Endothelial cell of umbilical vein (primary cell): ENCODE measurements around the gene ANKRD27. TPM values are rescaled to one million over a fixed set of nuclear protein-coding genes. Genes with fewer than 3 reads are reported as not detected.

ENCODE experiments used
- BruUV-seq: library from RNA; stranded (reverse); fragments of 400-500 nt; replicated peaks from 2 replicates; lab custom pipeline; 2021; lab: Mats Ljungman, UMichigan
- CTCF ChIA-PET: fragments of 300-600, 350-600 bp; sonication (Branson Sonifier 250); formaldehyde crosslinking; loops from one replicate; lab custom pipeline; 2021; ENCODE audit warnings: antibody characterized with exemption, inconsistent platforms; lab: Charles Lee
- POLR2A ChIA-PET: fragments of 300-600, 350-600 bp; sonication (Branson Sonifier 250); formaldehyde crosslinking; loops from one replicate; lab custom pipeline; 2021; ENCODE audit warnings: antibody characterized with exemption, inconsistent platforms; lab: Charles Lee
- DNase-seq: peaks from one replicate; pipeline ENCODE4 v3.0.0-alpha.2; 2011; ENCODE audit warnings: low read depth, low spot score
- FAIRE-seq: peaks from 2 replicates; lab custom pipeline; 2011; peaks lifted over from hg19 to GRCh38; lab: Jason Lieb, UNC
- H2AFZ ChIP-seq: 2 replicates; pipeline ENCODE4 v1.6.0; 2012; ENCODE audit warnings: low read depth, low read length, control low read depth, inconsistent platforms
- H3K27ac ChIP-seq: 2 replicates; pipeline ENCODE4 v1.5.1; 2011; ENCODE audit warnings: low read depth, mild to moderate bottlenecking, control low read depth, low read length, moderate library complexity; ENCODE audit not compliant: insufficient read depth
- H3K27me3 ChIP-seq, 2 experiments: 2 replicates each; pipeline versions ENCODE4 v1.6.0 to v1.6.1; 2011; ENCODE audit warnings: low read length in 2 of 2, mixed read lengths in 1 of 2; ENCODE audit not compliant: control insufficient read depth in 2 of 2, insufficient read depth in 2 of 2
- H3K36me3 ChIP-seq, 2 experiments: 2 replicates in 1 of 2; 3 replicates in 1 of 2; pipeline ENCODE4 v1.5.1; 2011; ENCODE audit warnings: low read length in 2 of 2, mild to moderate bottlenecking in 1 of 2, moderate library complexity in 1 of 2; ENCODE audit not compliant: control insufficient read depth in 2 of 2, insufficient read depth in 2 of 2; ENCODE audit errors: extremely low read depth in 1 of 2
- H3K4me1 ChIP-seq: 3 replicates; pipeline ENCODE4 v1.5.1; 2011; ENCODE audit warnings: mild to moderate bottlenecking, low read length; ENCODE audit not compliant: control insufficient read depth, insufficient read depth; ENCODE audit errors: extremely low read depth
- H3K4me2 ChIP-seq: 2 replicates; pipeline ENCODE4 v1.6.1; 2011; ENCODE audit warnings: low read length, control low read depth, mixed read lengths; ENCODE audit not compliant: insufficient read depth
- H3K4me3 ChIP-seq, 3 experiments: fragments of 200-600 bp in 1 of 3; sonication (generic), shearing (Covaris generic) in 1 of 3; replicated peaks in 1 of 3; 2 replicates each; pipeline ENCODE4 v1.5.1; 2011 to 2016; ENCODE audit warnings: control low read depth in 3 of 3, low read length in 3 of 3, mild to moderate bottlenecking in 2 of 3, inconsistent platforms in 1 of 3, low read depth in 1 of 3, moderate library complexity in 1 of 3; ENCODE audit not compliant: insufficient read depth in 1 of 3
- H3K79me2 ChIP-seq: 2 replicates; pipeline ENCODE4 v1.6.0; 2012; ENCODE audit warnings: low read length, inconsistent platforms; ENCODE audit not compliant: control insufficient read depth, insufficient read depth
- H3K9ac ChIP-seq: replicated peaks from 2 replicates; pipeline ENCODE3; 2011; ENCODE audit warnings: low read length, control low read depth; ENCODE audit not compliant: insufficient read depth; ENCODE audit errors: extremely low read depth
- H3K9me1 ChIP-seq: replicated peaks from 3 replicates; pipeline ENCODE4 v1.6.0; 2011; ENCODE audit warnings: mild to moderate bottlenecking, low read length; ENCODE audit not compliant: control insufficient read depth, insufficient read depth; ENCODE audit errors: extremely low read depth
- H3K9me3 ChIP-seq: replicated peaks from 2 replicates; pipeline ENCODE4 v1.5.1; 2012; ENCODE audit warnings: low read length, inconsistent platforms; ENCODE audit not compliant: control insufficient read depth, insufficient read depth
- H4K20me1 ChIP-seq: replicated peaks from 2 replicates; pipeline ENCODE3; 2011; ENCODE audit warnings: mild to moderate bottlenecking, low read length; ENCODE audit not compliant: control insufficient read depth, insufficient read depth; ENCODE audit errors: extremely low read depth
- EZH2 ChIP-seq: IDR thresholded peaks from 2 replicates; pipeline ENCODE4 v1.6.1; 2012; ENCODE audit warnings: borderline replicate concordance, low read depth, mild to moderate bottlenecking, moderate library complexity, low read length, inconsistent platforms; ENCODE audit not compliant: severe bottlenecking
- FOS ChIP-seq: IDR thresholded peaks from 2 replicates; pipeline ENCODE4 v1.6.1; 2011; ENCODE audit warnings: mild to moderate bottlenecking, low read length, moderate library complexity, borderline replicate concordance; ENCODE audit not compliant: insufficient read depth
- GATA2 ChIP-seq: IDR thresholded peaks from 2 replicates; pipeline ENCODE4 v1.7.0; 2011; ENCODE audit warnings: low read depth, mild to moderate bottlenecking, moderate library complexity, mixed read lengths, low read length; ENCODE audit not compliant: insufficient read length, insufficient read depth
- JUN ChIP-seq: IDR thresholded peaks from 2 replicates; pipeline ENCODE4 v1.6.1; 2011; ENCODE audit warnings: borderline replicate concordance, low read depth; ENCODE audit not compliant: insufficient read length, insufficient read depth
- MYC ChIP-seq: IDR thresholded peaks from one replicate; pipeline ENCODE4 v1.6.1; 2011; ENCODE audit warnings: mild to moderate bottlenecking, low read depth, low read length
- POLR2A ChIP-seq: IDR thresholded peaks from 2 replicates; pipeline ENCODE4 v1.6.1; 2012; ENCODE audit warnings: low read depth, mild to moderate bottlenecking, control low read depth, low read length
- POLR2AphosphoS5 ChIP-seq: IDR thresholded peaks from 2 replicates; pipeline ENCODE4 v1.6.1; 2012; ENCODE audit warnings: low read depth, mild to moderate bottlenecking, control low read depth, low read length, moderate library complexity; ENCODE audit not compliant: insufficient read depth
- dilution Hi-C: fragments of 300-500 bp; cut with MboI; formaldehyde crosslinking; loops from one replicate; pipeline ENCODE4 v1.15.0; 2019; ENCODE audit warnings: low sequenced_read_pairs; ENCODE audit not compliant: extremely low pct_ligation_motif_present
- intact Hi-C: fragments of 100-400 bp; cut with micrococcal nuclease; formaldehyde crosslinking; loops from one replicate; pipeline ENCODE4 v1.10.0; 2022
- polyA plus RNA-seq, 4 experiments: library from polyadenylated mRNA; depleted of rRNA in 3 of 4; stranded (reverse) in 3 of 4; unstranded in 1 of 4; fragments of >200 nt; gene quantifications; 2 replicates each; pipeline versions ENCODE4 v1.2.1 to v1.2.3, GENCODE V29; 2011 to 2012; ENCODE audit warnings: missing spikeins in 1 of 4
- total RNA-seq: library from RNA; stranded (reverse); gene quantifications from 2 replicates; pipeline ENCODE4 v1.2.3, GENCODE V29; 2021
- TF ChIP-seq, protein P1 (sequence below), 2 donors: IDR thresholded peaks; 1 replicate in 1 of 2; 2 replicates in 1 of 2; pipeline ENCODE4 v1.5.1; 2011; ENCODE audit warnings: low read length in 2 of 2, mild to moderate bottlenecking in 2 of 2, moderate library complexity in 2 of 2, control low read depth in 1 of 2, inconsistent platforms in 1 of 2, low read depth in 1 of 2; ENCODE audit not compliant: insufficient read depth in 1 of 2; ENCODE audit errors: extremely low read depth in 1 of 2
- TF ChIP-seq, protein P2 (sequence below): IDR thresholded peaks from 2 replicates; pipeline ENCODE4 v1.6.1; 2011; ENCODE audit not compliant: insufficient read depth, insufficient read length

ANKRD27 gene
- total and polyA plus RNA-seq, 2 donors (not counting 3 experiments of a cell fraction or from before 2014, with no cell fraction given) = 18.3 to 37.4 TPM

DNA sequence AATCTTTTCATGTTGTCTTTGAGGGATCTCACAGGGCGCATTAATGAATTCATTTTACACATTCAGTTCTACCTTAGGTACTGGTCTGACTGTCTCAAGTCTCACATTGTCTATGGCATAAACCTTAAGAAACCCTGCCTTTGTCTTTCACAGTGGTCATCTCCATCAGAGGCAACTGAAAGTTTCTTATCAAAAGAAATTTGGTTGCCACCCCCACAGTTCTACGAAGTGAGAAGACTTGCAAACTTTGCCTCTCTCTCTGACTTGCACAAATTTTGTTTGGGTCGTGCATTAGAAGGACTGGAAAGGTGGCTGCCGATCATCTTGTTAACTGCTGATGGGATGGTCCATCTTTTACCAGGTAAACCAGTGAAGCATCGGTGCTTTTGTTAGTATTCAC lies 34.1 kb upstream of the ANKRD27 start:
- dilution Hi-C loops = no loop called here

More for the DNA sequence above, 34.1 kb upstream of the ANKRD27 start:
- H2AFZ ChIP-seq = no peak overlapping the region
- no peak overlapping the region for H3K27ac ChIP-seq
- ChIA-PET CTCF (interaction anchor here (1.2 kb wide), 1 partner anchor 17 kb away, joined by 3 read pairs; the partner anchor contains the start of gene NUDT19), POLR2A (no interaction called here)
- no peak for FAIRE-seq
- no peaks in the 10 kb centered on the region for H4K20me1 ChIP-seq
- H3K79me2 ChIP-seq = peaks cover 11% of the 10 kb centered on the region
- no peak for DNase-seq
- no peaks in the 10 kb centered on the region for H3K9me3 ChIP-seq
- peaks cover 0 to 4% of the 10 kb centered on the region in 2 experiments for H3K36me3 ChIP-seq
- no peaks in the 10 kb centered on the region for H3K4me1 ChIP-seq
- intact Hi-C loops = no loop called here
- no peak overlapping the region for H3K9ac ChIP-seq
- H3K9me1 ChIP-seq = no peaks in the 10 kb centered on the region
- H3K4me3 ChIP-seq = no peak overlapping the region
- TF ChIP-seq, protein P1, sequence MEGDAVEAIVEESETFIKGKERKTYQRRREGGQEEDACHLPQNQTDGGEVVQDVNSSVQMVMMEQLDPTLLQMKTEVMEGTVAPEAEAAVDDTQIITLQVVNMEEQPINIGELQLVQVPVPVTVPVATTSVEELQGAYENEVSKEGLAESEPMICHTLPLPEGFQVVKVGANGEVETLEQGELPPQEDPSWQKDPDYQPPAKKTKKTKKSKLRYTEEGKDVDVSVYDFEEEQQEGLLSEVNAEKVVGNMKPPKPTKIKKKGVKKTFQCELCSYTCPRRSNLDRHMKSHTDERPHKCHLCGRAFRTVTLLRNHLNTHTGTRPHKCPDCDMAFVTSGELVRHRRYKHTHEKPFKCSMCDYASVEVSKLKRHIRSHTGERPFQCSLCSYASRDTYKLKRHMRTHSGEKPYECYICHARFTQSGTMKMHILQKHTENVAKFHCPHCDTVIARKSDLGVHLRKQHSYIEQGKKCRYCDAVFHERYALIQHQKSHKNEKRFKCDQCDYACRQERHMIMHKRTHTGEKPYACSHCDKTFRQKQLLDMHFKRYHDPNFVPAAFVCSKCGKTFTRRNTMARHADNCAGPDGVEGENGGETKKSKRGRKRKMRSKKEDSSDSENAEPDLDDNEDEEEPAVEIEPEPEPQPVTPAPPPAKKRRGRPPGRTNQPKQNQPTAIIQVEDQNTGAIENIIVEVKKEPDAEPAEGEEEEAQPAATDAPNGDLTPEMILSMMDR (IDR thresholded peaks at IDR 0.05; ENCODE audit: extremely low read depth in 1 of 2, insufficient read depth in 1 of 2, low read depth in 1 of 2, low read length in 2 of 2) = no peak
- TF ChIP-seq FOS (no peak), POLR2AphosphoS5 (no peak), GATA2 (no peak), POLR2A (no peak), JUN (no peak), MYC (no peak), EZH2 (no peak)
- TF ChIP-seq, protein P2, sequence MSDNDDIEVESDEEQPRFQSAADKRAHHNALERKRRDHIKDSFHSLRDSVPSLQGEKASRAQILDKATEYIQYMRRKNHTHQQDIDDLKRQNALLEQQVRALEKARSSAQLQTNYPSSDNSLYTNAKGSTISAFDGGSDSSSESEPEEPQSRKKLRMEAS = no peak
- BruUV-seq = no TSS peak
- no peak overlapping the region for H3K4me2 ChIP-seq
- no peaks in the 10 kb centered on the region for H3K27me3 ChIP-seq
